Stimulated activated CD8-positive, alpha-beta memory T cell treated with anti-CD3 and anti-CD28 coated beads, Interleukin-4, amount 100 ng/mL, for 1 hour (primary cell): ENCODE measurements around the gene TMEM242.

Source experiments
- DNase-seq, 2 donors: peaks; one replicate each; pipeline ENCODE4 v3.0.0-alpha.2; 2020; ENCODE audit warnings: low read depth in 2 of 2, low spot score in 1 of 2

Gene TMEM242

DNA sequence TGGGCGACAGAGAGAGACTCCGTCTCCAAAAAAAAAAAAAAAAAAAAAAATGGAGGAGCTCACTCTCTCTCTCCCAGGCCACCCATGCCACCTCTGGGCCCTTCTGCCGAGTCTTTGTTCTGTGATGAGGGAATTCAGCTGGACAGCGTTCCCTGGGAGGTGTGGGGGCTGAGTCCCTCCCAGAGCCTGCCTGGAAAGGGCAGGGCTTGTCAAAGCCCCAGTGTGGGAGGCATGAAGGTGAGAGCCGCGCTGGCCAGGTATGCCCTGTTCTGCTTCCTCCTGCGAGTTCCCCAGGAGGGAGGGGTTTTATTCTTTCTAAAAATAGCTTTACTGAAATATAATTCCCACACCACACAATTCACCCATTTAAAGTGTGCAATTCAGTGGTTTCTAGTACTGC, 69.6 kb downstream of the TMEM242 start:
- no peak for DNase-seq

DNA sequence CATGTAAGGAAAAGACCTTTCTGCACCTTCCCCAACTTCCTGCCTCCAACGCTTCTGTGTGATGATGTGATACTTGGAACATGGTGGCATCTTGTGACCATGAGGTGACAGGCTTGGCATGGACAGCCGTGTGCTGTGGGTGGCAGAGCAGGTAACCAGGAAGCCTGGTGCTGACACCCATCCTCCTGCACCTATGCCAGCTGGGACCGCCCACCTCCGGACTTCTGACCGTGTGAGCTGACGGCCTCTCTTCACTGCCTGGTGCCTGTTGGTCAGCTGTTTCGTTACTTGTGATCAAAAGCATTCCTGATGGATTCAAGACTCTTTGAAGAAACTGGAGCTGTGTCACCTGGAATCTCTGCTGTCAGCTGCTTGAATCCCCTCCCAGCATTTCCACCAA, 70.3 kb downstream of the TMEM242 start:
- DNase-seq: no peak

DNA sequence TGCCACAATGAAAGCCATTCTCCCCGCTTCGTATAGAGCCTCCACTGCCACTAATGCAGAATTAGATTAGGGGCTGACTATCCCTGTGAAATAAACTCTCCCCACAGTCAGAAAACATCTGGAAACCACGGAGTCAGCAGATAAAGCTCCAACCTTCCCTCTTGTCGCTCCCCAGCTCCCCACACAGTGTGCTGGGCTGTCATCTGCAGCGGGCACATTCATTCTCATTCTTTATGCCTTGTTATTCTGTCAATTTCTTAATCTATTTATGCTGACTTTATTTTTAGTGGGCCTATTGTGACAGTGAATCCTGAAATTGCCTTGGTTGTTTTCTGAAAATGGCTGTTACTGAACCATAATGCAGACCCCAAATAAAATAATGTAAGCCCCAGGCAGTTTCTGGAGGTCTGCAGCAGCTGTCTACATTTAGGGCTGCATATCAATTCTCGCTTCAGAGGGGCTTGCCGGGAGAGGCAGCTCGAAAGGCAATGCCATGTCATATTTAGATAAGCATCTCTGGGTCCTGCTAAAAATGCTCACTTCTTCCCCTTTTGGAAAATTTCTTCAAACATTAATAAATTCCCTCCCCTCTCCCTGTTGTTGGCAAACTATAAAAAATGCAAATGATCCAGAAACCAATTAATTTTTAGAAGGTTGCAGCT, 71.6 kb downstream of the TMEM242 start:
- no peak for DNase-seq

DNA sequence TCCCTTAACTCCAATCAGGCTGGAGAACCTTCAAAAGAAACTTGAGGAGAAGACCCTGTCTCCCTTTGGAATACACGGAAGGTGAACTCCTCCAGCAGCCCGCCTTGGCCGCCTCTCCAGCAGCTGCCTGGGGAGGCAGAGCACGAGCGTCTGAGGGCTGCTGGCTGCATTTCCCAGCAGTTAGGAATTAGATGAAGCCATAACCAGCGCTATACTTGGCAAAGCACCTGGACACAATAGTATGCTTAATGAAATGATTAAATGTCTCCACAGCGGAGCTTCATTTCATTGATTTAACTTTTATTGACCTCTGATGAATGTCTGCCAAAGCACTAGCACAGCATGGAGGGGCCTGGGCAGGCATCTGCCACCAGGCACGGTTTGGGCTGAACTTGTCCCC, 73.5 kb downstream of the TMEM242 start:
- no peak for DNase-seq

DNA sequence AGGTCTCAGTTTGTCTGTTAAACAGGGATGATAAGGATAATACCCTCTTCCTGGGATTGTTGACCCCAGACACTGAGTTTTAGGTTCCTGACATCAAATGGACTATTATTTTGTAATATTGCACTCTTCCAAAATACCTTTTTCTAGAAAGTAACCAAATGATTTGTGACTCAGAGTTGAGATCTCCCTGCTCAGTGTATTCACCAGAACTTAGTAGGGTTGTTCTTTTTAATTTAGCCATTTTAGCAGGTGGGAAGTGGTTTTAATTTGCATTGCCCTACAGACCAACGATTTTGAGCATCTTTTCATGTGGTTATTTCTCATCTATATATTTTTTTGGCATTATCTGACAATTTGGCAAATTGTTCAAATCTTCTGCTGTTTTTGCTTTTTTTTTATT, 75.1 kb downstream of the TMEM242 start:
- no peak for DNase-seq

DNA sequence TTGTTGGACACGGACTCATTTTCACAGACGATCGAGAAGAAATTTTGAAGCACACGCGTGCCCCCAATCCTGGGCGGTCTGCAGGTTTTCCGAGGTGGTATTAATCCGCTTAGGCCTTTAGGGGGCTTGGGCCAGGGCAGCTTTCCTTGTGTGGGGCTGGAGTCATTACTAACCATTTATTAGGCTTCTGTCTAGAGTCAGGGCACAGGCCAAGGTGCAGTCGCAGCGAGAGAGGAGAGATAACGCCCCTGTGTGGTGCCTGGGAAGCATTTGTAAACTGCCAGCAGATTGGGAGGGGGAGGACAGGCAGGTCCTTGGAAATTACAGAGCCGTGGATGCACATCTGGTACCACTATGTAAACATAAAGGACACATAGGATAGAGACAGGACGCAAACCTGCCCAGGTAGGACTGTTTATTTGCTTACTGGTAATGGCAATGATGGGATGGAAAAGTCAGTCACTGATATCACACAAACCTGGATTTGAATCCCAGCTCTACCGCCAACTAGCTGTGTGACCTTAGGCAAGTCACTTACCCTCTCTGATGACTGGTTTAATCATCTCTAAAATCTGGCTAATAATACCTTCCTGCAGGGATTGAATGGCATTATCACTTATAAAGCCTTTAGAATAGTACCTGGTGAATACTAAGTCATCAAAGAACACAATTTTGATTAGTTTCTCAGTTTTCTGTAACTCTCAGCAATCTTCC, 76.4 kb downstream of the TMEM242 start:
- DNase-seq: no peak

DNA sequence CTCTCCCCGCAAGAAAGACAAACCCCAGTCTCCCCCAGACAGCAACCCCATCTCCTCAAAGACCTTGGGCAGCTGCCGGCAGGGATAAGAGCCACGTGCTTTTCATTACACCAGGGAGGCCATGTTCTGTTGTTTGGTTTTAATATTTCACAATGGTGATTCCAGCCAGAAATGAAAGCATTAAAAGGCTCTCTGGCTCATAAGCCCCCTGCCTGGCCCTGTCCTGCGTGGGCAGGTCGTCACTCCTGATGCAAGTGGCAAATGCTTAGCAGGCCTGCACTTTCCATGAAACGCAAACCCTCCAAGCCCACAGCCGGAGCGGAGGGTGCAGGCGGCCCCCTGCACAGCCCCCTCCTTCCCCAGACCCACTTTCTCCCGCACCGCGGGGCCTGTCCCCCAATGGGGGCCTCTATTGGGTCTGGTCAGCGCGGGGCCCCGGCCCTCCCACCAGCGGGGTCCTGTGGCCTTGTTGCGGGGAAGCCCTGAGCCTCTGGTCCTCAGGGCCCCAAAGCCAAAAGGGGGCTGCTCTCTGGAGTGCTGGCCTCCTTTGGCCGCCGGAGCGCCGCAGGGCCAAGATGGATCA, 77.2 kb downstream of the TMEM242 start:
- no peak for DNase-seq

DNA sequence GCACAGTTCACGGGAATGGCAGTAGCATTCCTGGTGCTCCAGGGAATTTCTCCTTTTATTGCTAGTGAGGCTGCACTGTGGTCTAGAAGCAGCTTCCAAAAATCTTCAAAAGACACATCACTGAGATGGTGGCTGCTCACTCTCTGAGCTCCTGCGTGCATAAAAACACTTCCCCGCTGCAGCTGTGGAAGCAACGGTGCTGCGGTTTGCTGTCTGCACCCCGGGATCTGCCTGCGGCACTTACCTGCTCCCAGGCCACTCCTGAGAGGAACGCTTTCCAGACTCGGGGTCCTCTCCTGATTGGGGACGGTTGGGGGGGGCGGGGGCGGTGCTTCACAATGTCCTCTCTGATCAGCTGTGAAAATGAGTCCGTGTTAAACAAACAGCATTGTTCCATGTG, 77.9 kb downstream of the TMEM242 start:
- no peak for DNase-seq

DNA sequence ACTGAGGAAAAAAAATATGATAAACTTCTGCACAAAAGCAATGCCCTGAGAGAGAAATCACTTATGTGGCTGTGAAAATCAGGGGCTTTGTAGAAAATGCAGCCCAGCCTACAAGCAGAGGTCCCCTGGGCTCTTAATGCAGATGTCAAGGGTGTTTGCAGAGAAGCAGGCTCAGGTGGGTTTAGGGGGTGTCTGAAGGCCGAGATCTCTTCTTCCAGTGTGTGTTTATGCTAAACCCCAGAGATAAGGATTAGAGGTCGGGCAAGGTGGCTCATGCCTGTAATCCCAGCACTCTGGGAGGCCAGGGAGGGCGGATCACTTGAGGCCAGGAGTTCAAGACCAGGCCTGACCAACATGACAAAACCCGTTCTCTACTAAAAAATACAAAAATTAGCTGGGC, 78.5 kb downstream of the TMEM242 start:
- no peak for DNase-seq

DNA sequence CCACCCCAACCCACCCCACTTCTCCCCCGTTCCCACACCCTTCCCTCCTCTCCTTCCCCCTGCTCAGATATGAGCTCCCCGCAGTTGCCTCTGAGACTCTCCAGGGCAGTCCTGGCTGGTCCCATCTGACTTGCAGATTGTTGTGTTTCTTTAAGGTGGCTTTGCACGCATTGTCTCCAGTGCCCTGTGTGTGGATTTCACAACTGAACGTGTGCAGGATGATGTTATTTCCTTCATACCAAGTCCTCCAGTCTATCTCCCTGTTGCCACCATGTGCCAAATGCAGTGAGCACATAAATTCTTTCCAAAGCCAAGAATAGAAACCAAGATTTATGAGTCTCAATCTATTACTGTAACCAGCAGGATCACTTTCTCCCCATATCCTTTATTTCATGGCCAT, 79.1 kb downstream of the TMEM242 start:
- DNase-seq: no peak

DNA sequence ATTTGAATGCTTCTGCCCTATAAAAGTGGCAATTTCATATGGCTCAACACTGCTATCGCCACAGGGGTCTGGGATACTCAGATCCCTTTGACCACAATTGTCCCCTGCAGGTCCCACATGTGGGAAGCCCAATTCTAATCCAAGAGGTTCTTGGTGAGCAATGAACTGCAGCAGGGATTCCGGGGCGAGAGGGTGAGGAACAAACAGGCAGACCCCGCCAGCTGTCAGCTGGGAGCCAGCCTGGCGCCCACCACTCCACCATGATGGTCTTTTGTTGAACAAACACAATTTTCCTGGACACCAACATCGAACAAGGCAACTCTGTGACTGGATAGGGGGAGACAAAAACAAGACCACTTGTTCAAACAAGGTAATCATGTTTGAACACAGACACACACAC, 80.5 kb downstream of the TMEM242 start:
- no peak for DNase-seq

DNA sequence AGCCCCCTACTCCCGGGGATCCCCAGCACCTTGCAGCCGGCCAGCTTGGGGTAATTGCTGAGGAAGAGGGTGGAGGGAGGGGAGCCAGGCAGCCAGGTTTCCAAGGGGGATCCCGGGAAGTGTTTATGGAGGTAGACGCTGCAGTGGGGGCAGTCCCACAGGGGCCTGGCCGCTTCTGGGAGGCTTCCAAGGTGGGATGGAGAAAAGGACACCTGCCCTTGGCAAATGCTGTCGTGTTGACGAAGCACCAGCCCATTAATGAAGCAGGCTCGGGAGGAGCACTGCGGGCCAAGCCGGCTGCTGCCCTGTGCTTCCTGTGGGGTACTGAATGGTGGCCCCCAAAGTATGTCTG, 82.4 kb downstream of the TMEM242 start:
- no peak for DNase-seq

DNA sequence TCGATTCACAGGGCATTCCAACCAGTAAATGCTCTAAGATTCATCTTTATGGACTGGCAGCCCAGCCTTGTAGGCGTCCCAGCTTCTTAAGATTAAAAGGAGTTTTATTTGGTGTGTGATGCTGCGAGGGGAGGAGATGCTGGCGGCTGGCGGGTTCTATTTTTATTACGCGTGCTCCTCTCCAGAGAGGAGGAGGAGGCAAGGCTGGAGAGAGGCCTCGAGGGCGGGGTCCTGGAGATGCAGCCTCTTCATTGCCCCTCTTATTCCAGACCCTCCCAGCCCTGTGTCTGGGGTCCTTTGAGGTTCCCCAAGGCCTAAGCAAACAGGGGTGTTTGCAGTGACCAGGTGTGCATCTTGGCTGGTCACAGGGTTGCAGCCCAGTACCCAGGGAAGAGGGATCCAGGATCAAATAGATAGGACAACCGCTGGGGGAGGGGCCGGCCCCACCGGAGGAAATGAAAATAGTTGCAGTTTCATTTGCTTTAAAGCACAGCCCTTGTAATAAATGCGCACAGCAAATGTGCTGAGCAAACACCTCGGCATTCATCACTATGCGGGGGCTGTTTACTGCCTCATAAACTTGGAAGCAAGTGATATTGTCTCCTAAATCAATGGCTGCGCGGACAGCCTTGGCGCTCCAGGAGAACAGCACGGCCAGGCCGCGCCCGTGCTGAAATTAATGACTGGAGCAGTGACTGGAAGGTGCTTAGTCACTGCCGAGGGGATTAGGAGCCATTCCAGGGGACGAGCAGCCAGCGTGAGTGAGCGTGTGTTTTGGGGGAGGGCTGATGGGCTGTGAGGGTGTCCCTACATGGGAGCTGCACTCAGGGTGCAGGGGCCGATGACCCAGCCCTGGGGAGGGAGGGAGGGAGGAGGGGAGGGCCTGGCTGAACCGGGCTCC, 83.0 kb downstream of the TMEM242 start:
- DNase-seq: no peak

DNA sequence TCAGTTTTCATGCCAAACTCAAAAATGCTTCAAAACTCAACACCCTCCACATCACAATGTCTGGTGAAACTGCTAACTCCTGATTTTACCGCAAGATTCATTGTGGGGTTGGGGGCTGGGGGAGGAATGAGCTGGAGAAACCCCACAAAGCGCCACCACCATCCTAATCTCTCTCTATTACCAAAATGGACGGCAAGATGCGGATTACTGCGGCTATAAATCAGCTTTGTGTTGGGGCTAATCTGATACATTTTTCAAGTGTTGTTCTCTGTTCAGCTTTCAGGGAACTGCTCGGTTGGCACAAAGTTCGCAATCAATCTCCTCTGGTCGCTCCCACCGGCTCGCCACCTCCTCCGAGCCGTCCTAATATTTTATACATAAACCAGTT, 83.7 kb downstream of the TMEM242 start:
- no peak for DNase-seq
